GM08714 (cell line): ENCODE results near the gene DHRS7B.
"Not testable (repeated sequence)": the region's sequence is repeated elsewhere in the genome, so short reads cannot be mapped to it uniquely, and the experiment has no call there.

Experiments
- H3K4me3 ChIP-seq: fragments of 200-500 bp; sonication (Bioruptor generic); 2 replicates; pipeline ENCODE4 v1.5.1; 2014; ENCODE audit warnings: mild to moderate bottlenecking, low read length, inconsistent platforms
- ZNF274 ChIP-seq: IDR thresholded peaks from 2 replicates; pipeline ENCODE4 v1.6.1; 2012; ENCODE audit warnings: mild to moderate bottlenecking, low read depth, low read length

The DHRS7B gene

DNA sequence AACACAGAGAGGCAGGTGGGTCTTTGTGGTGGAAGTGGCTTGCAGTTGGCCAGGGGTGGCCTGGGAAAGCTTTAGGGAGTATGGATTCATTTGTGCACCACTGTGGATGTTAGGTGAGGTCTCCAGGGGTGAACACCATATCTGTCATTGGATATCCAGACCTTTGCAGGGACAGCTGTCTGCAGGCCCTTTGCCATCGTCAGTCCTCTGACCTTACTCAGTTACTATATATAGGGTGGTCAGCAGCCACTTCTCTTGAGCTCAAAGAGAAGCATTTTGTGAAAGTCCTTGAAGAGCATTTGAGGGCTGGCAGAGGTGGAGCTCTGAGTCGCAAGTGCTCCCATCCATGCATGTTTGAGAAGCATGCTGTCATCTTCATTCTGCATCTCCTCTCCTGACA lies 46.8 kb downstream of the DHRS7B start:
- no peak overlapping the region for H3K4me3 ChIP-seq
- TF ChIP-seq ZNF274 = no peak

GRCh38 chr17:21174186-21174585 lies 47.4 kb downstream of the DHRS7B start:
- no peak overlapping the region for H3K4me3 ChIP-seq
- TF ChIP-seq ZNF274 = no peak

- no peak overlapping the region for H3K4me3 ChIP-seq
- TF ChIP-seq ZNF274 = no peak
Measured at GRCh38 chr17:21174713-21175112, 47.9 kb downstream of the DHRS7B start.

DNA sequence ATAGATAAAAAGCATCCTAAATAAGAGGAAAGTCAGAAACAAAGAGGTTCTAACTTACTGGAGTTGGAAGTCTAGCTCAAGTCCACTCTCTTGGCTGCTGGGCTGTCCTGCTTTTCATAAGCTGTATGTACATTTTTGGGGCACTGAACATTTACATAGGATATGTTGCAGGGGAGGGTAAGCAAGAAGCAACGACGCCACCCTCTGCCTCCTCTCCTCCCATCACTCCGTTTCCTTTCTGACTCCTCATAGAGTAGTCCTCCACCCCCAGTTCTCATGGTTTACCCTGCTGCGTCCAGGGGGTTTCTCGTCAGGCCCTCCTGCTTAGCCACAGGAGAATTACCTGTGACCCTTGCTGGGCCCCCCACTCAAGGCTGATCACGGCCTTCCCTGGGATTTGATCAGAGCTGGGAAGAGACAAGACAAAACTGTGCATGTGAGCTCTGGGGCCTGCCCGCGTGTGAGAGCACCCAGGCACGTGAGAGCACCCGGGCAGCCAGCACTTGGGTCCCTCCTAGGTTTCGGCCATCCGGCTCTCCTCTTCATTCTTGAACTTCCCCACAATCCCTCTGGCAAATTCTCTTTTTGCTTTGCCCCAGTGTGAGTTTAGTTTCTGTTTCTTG lies 50.1 kb downstream of the DHRS7B start:
- no peak overlapping the region for H3K4me3 ChIP-seq
- no peak for TF ChIP-seq ZNF274

DNA sequence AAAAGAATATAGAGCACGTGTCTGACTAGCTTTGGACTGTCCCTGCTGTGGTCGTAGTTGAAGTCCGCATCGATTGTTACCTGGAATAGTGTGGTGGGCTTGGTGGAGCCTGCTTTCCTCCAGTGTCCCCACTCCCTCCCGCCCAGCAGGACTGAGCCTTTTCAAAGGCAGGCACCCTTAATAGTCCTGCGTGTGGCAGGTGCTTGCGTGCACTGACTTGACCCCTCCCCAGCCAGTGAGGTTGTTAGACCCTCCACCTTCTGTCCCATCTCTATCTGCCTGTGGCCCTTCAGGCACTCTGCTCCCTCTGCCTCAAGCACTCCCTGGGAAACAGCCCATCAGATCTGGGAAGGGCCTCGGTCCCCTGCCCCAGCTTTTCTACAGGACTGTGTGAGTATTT lies 50.6 kb downstream of the DHRS7B start:
- no peak overlapping the region for H3K4me3 ChIP-seq

GRCh38 chr17:21177854-21178600 lies 51.3 kb downstream of the DHRS7B start:
- TF ChIP-seq ZNF274 = no peak
- no peak overlapping the region for H3K4me3 ChIP-seq

More for the DNA sequence above, 50.6 kb downstream of the DHRS7B start:
- no peak for TF ChIP-seq ZNF274

- H3K4me3 ChIP-seq = no peak overlapping the region
- TF ChIP-seq ZNF274 = no peak
Measured at GRCh38 chr17:21183468-21183867, 56.7 kb downstream of the DHRS7B start.

GRCh38 chr17:21184570-21184969 lies 57.8 kb downstream of the DHRS7B start:
- H3K4me3 ChIP-seq = no peak overlapping the region
- no peak for TF ChIP-seq ZNF274

GRCh38 chr17:21185061-21185460 lies 58.3 kb downstream of the DHRS7B start:
- H3K4me3 ChIP-seq = no peak overlapping the region
- TF ChIP-seq ZNF274 = no peak

GRCh38 chr17:21186399-21187187 lies 59.8 kb downstream of the DHRS7B start:
- no peak overlapping the region for H3K4me3 ChIP-seq

GRCh38 chr17:21189361-21189760 lies 62.6 kb downstream of the DHRS7B start:
- no peak for TF ChIP-seq ZNF274
- H3K4me3 ChIP-seq = no peak overlapping the region

More at GRCh38 chr17:21186399-21187187, 59.8 kb downstream of the DHRS7B start:
- TF ChIP-seq ZNF274 = no peak

DNA sequence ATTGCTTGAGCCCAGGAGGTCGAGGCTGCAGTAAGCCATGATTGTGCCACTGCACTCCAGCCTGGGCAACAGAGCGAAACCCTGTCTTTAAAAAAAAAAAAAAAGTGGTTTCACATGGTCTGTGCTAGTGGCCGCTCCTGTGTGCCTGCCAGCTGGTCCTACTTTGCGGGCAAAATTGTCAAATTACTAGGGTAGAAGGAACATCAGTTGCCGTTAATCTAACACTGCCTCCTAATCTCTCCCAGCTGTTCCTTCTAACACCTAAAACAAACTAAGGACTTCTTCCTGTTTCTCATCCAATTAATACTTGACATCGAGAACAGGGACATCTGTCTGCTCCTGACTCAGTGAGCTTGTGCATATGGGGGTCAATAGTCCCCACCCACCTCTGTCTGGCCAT lies 63.3 kb downstream of the DHRS7B start:
- H3K4me3 ChIP-seq = no peak overlapping the region
- no peak for TF ChIP-seq ZNF274

DNA sequence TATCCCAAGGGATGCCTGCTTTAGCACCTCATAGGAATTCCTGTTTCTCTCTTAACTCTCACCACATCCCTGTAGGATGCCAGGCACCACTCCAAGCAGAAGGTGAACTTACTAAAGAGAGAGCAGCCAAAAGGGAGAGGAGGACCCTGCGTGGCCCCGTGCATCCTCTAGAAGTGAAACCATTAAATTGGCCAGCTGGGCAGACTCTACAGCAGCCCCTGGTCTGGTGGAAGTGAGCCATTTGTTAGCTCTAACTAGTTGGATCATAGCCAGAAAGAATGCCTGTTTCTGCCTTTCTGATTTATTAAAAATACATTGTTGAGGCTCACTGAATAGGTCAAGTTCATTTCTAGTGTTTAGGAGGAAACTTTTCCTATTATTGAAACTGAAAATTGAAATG lies 64.9 kb downstream of the DHRS7B start:
- no peak overlapping the region for H3K4me3 ChIP-seq
- no peak for TF ChIP-seq ZNF274

GRCh38 chr17:21192414-21192813 lies 65.7 kb downstream of the DHRS7B start:
- H3K4me3 ChIP-seq = not testable (repeated sequence)

GRCh38 chr17:21193031-21193430 lies 66.3 kb downstream of the DHRS7B start:
- H3K4me3 ChIP-seq = no peak overlapping the region
- no peak for TF ChIP-seq ZNF274
